Astrocyte (in vitro differentiated cells and primary cell): ENCODE measurements around the gene SUZ12. TPM values are rescaled to one million over a fixed set of nuclear protein-coding genes. Genes with fewer than 3 reads are reported as not detected.
"Not testable (repeated sequence)": the region's sequence is repeated elsewhere in the genome, so short reads cannot be mapped to it uniquely, and the experiment has no call there.

Experiments used
- DNase-seq: peaks from one replicate; pipeline ENCODE4 v3.0.0-alpha.2; 2010; ENCODE audit warnings: low read depth
- FAIRE-seq: peaks from 2 replicates; lab custom pipeline; 2011; peaks lifted over from hg19 to GRCh38; lab: Jason Lieb, UNC
- H2AFZ ChIP-seq: 2 replicates; pipeline ENCODE4 v1.6.0; 2012; ENCODE audit warnings: low read depth, low read length, inconsistent platforms
- H3K27ac ChIP-seq: 2 replicates; pipeline ENCODE4 v1.5.1; 2011; ENCODE audit warnings: low read depth, low read length, inconsistent platforms
- H3K27me3 ChIP-seq: 2 replicates; pipeline ENCODE4 v1.6.0; 2011; ENCODE audit warnings: low read length, inconsistent platforms; ENCODE audit not compliant: insufficient read depth
- H3K36me3 ChIP-seq: 2 replicates; pipeline ENCODE4 v1.5.1; 2011; ENCODE audit warnings: low read length, inconsistent platforms; ENCODE audit not compliant: insufficient read depth
- H3K4me1 ChIP-seq: 2 replicates; pipeline ENCODE4 v1.5.1; 2011; ENCODE audit warnings: low read length, inconsistent platforms; ENCODE audit not compliant: insufficient read depth
- H3K4me2 ChIP-seq: 2 replicates; pipeline ENCODE4 v1.6.0; 2012; ENCODE audit warnings: low read length, inconsistent platforms
- H3K4me3 ChIP-seq: 2 replicates; pipeline ENCODE4 v1.5.1; 2011; ENCODE audit warnings: low read depth, mild to moderate bottlenecking, low read length, inconsistent platforms; ENCODE audit not compliant: insufficient read depth
- H3K79me2 ChIP-seq: 2 replicates; pipeline ENCODE4 v1.6.0; 2012; ENCODE audit warnings: mild to moderate bottlenecking, low read length, inconsistent platforms; ENCODE audit not compliant: insufficient read depth
- H3K9ac ChIP-seq: 2 replicates; pipeline ENCODE4 v1.6.0; 2012; ENCODE audit warnings: mild to moderate bottlenecking, low read length, inconsistent platforms
- H3K9me3 ChIP-seq: 2 replicates; pipeline ENCODE4 v1.5.1; 2012; ENCODE audit warnings: low read depth, mild to moderate bottlenecking, low read length, inconsistent platforms; ENCODE audit not compliant: insufficient read depth
- H4K20me1 ChIP-seq: 2 replicates; pipeline ENCODE4 v1.6.0; 2012; ENCODE audit warnings: low read length, inconsistent platforms; ENCODE audit not compliant: insufficient read depth
- H3K27ac Mint-ChIP-seq: one replicate; pipeline ENCODE4 v1.8.0; 2021; ENCODE audit warnings: mild to moderate bottlenecking, mixed read lengths; ENCODE audit not compliant: unreplicated experiment
- H3K27me3 Mint-ChIP-seq: one replicate; pipeline ENCODE4 v1.8.0; 2021; ENCODE audit warnings: low read depth, mixed read lengths; ENCODE audit not compliant: unreplicated experiment
- H3K36me3 Mint-ChIP-seq: one replicate; pipeline ENCODE4 v1.8.0; 2021; ENCODE audit warnings: low read depth, mixed read lengths; ENCODE audit not compliant: unreplicated experiment
- H3K4me1 Mint-ChIP-seq: one replicate; pipeline ENCODE4 v1.8.0; 2021; ENCODE audit warnings: low read depth, mixed read lengths; ENCODE audit not compliant: unreplicated experiment
- H3K4me3 Mint-ChIP-seq: one replicate; pipeline ENCODE4 v1.8.0; 2021; ENCODE audit warnings: mild to moderate bottlenecking, moderate library complexity, mixed read lengths; ENCODE audit not compliant: unreplicated experiment
- H3K9me3 Mint-ChIP-seq: one replicate; pipeline ENCODE4 v1.8.0; 2021; ENCODE audit warnings: mild to moderate bottlenecking, mixed read lengths; ENCODE audit not compliant: unreplicated experiment
- total RNA-seq: library from RNA; stranded (reverse); gene quantifications from 2 replicates; pipeline ENCODE4 v1.2.1, GENCODE V29; 2021

The SUZ12 gene
- total RNA-seq, 1 donor from 2014 or later: 18.7 TPM

DNA sequence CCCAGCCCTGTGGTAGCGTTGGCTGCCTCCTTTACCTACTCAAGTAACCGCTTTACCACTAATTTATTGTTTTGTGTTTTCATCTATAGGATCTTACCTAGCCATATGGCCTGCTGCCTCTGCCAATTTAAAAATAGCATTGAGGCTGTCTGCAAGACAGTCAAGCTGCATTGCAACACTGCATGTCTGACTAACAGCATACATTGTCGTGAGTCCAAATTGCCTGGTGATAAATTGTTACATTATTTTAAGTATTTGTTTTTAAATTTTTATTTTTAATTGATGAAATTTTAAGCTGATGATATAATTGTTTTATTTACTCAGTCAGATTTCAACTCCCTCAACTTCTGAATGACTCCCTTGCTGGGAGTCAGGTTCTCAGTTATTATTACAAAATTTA lies 108.8 kb downstream of the SUZ12 start:
- not testable (repeated sequence) for H3K36me3 ChIP-seq, H3K27me3 ChIP-seq, H3K4me3 ChIP-seq, H4K20me1 ChIP-seq, H3K27ac ChIP-seq, H3K79me2 ChIP-seq, H2AFZ ChIP-seq, H3K36me3 Mint-ChIP-seq, H3K9ac ChIP-seq, H3K27me3 Mint-ChIP-seq, FAIRE-seq, H3K9me3 ChIP-seq, H3K4me1 ChIP-seq, H3K27ac Mint-ChIP-seq, H3K4me3 Mint-ChIP-seq, H3K9me3 Mint-ChIP-seq, DNase-seq, H3K4me1 Mint-ChIP-seq, H3K4me2 ChIP-seq

DNA sequence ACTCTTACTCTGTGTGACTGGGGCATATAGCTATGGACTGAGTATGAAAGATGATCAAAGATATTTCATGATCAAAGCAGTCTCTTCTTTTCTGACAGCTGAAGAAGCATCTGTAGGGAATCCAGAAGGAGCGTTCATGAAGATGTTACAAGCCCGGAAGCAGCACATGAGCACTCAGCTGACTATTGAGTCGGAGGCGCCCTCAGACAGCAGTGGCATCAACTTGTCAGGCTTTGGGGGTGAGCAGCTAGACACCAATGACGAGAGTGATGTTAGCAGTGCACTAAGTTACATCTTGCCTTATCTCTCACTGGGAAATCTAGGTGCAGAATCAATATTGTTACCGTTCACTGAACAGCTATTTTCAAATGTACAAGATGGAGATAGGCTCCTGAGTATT lies 110.9 kb downstream of the SUZ12 start:
- not testable (repeated sequence) for H4K20me1 ChIP-seq, H3K36me3 ChIP-seq, H3K36me3 Mint-ChIP-seq, H3K27me3 ChIP-seq, FAIRE-seq, H2AFZ ChIP-seq, H3K27ac ChIP-seq, H3K79me2 ChIP-seq, H3K9ac ChIP-seq, H3K4me1 ChIP-seq, H3K4me3 Mint-ChIP-seq, H3K4me1 Mint-ChIP-seq, H3K9me3 ChIP-seq, H3K27me3 Mint-ChIP-seq, H3K4me2 ChIP-seq, H3K27ac Mint-ChIP-seq, DNase-seq, H3K4me3 ChIP-seq, H3K9me3 Mint-ChIP-seq

Other genes with a start within 250 kb of the SUZ12 start
- gene COPRS, start 77.8 kb upstream of the SUZ12 start, total RNA-seq: 27.6 and 27.8 TPM in 2 replicates
- 101 and 106 TPM in 2 replicates for gene UTP6, start 35.3 kb upstream of the SUZ12 start, total RNA-seq
- gene LRRC37B, start 70.4 kb downstream of the SUZ12 start, total RNA-seq: 10.0 and 10.3 TPM in 2 replicates
- gene RHOT1, start 205.5 kb downstream of the SUZ12 start, total RNA-seq: 20.1 and 20.9 TPM in 2 replicates